IPS-20b (cell line): Measurements from ENCODE around the gene CHAC1.

Experiments used
- H3K27ac ChIP-seq: one replicate; pipeline ENCODE4 v1.5.1; 2013; ENCODE audit warnings: low read length
- H3K27me3 ChIP-seq: 2 replicates; pipeline ENCODE4 v1.6.1; 2013; ENCODE audit warnings: mild to moderate bottlenecking, low read length, inconsistent platforms; ENCODE audit not compliant: insufficient read depth
- H3K36me3 ChIP-seq: 2 replicates; pipeline ENCODE4 v1.6.1; 2013; ENCODE audit warnings: low read depth, mild to moderate bottlenecking, inconsistent platforms, low read length, moderate library complexity; ENCODE audit not compliant: insufficient read depth
- H3K4me1 ChIP-seq: 2 replicates; pipeline ENCODE4 v1.6.1; 2013; ENCODE audit warnings: mild to moderate bottlenecking, control low read depth, inconsistent platforms, low read length, moderate library complexity; ENCODE audit not compliant: insufficient read depth
- H3K4me3 ChIP-seq: 2 replicates; pipeline ENCODE4 v1.5.1; 2013; ENCODE audit warnings: mild to moderate bottlenecking, low read length, inconsistent platforms
- H3K9ac ChIP-seq: 2 replicates; pipeline ENCODE4 v1.6.1; 2013; ENCODE audit warnings: low read depth, mild to moderate bottlenecking, inconsistent platforms, low read length, moderate library complexity
- H3K9me3 ChIP-seq: 2 replicates; pipeline ENCODE4 v1.6.1; 2013; ENCODE audit warnings: mild to moderate bottlenecking, low read depth, low read length, inconsistent platforms; ENCODE audit not compliant: insufficient read depth

The CHAC1 gene

GRCh38 chr15:40926659-40927494 lies 26.4 kb upstream of the CHAC1 start:
- no peak overlapping the region for H3K9ac ChIP-seq
- no peaks in the 10 kb centered on the region for H3K36me3 ChIP-seq
- peaks cover 100% of the 10 kb centered on the region for H3K27me3 ChIP-seq
- H3K27ac ChIP-seq: no peak overlapping the region
- peak overlapping the region; percentile 53; the same call in 1 of the 2 replicates for H3K4me3 ChIP-seq
- H3K9me3 ChIP-seq: no peaks in the 10 kb centered on the region; the same call in 1 of the 2 replicates
- peaks cover 5% of the 10 kb centered on the region; the same call in 1 of the 2 replicates for H3K4me1 ChIP-seq

GRCh38 chr15:40927495-40927872 lies 25.8 kb upstream of the CHAC1 start:
- H3K9ac ChIP-seq: no peak overlapping the region

GRCh38 chr15:40927873-40928806 lies 25.1 kb upstream of the CHAC1 start:
- peaks cover 5% of the 10 kb centered on the region; the same call in 1 of the 2 replicates for H3K4me1 ChIP-seq
- H3K27ac ChIP-seq: no peak overlapping the region
- peak overlapping the region; percentile 70 for H3K4me3 ChIP-seq
- H3K27me3 ChIP-seq: peaks cover 100% of the 10 kb centered on the region
- H3K36me3 ChIP-seq: no peaks in the 10 kb centered on the region
- no peaks in the 10 kb centered on the region; the same call in 1 of the 2 replicates for H3K9me3 ChIP-seq
- H3K9ac ChIP-seq: no peak overlapping the region

More at GRCh38 chr15:40927495-40927872, 25.8 kb upstream of the CHAC1 start:
- no peak overlapping the region; the same call in 1 of the 2 replicates for H3K4me3 ChIP-seq
- H3K9me3 ChIP-seq: no peaks in the 10 kb centered on the region; the same call in 1 of the 2 replicates
- H3K36me3 ChIP-seq: no peaks in the 10 kb centered on the region
- no peak overlapping the region for H3K27ac ChIP-seq
- H3K27me3 ChIP-seq: peaks cover 100% of the 10 kb centered on the region
- peaks cover 5% of the 10 kb centered on the region; the same call in 1 of the 2 replicates for H3K4me1 ChIP-seq

GRCh38 chr15:40928821-40929659 lies 24.2 kb upstream of the CHAC1 start, which contains the start of gene DLL4:
DLL4 (plus strand) TSS chr15:40929340; CDS start chr15:40929669, 329 bp downstream.
- peaks cover 5% of the 10 kb centered on the region; the same call in 1 of the 2 replicates for H3K4me1 ChIP-seq
- peaks cover 99% of the 10 kb centered on the region for H3K27me3 ChIP-seq
- H3K9ac ChIP-seq: no peak within 1 kb of the TSS

GRCh38 chr15:40929660-40930429 lies 23.4 kb upstream of the CHAC1 start:
- Histone ChIP-seq H3K27ac (no peak overlapping the region), H3K9ac (no peak overlapping the region), H3K4me1 (peaks cover 5% of the 10 kb centered on the region; the same call in 1 of the 2 replicates), H3K4me3 (peak overlapping the region; percentile 70; the same call in 1 of the 2 replicates), H3K27me3 (peaks cover 99% of the 10 kb centered on the region), H3K36me3 (no peaks in the 10 kb centered on the region), H3K9me3 (no peaks in the 10 kb centered on the region; the same call in 1 of the 2 replicates)

More at GRCh38 chr15:40928821-40929659, 24.2 kb upstream of the CHAC1 start, which contains the start of gene DLL4:
- H3K27ac ChIP-seq: no peak within 1 kb of the TSS
- peak within 1 kb of the TSS; percentile 70 for H3K4me3 ChIP-seq
- H3K36me3 ChIP-seq: no peaks in the 10 kb centered on the region
- no peaks in the 10 kb centered on the region; the same call in 1 of the 2 replicates for H3K9me3 ChIP-seq

GRCh38 chr15:40930430-40931299 lies 22.6 kb upstream of the CHAC1 start:
- peaks cover 5% of the 10 kb centered on the region; the same call in 1 of the 2 replicates for H3K4me1 ChIP-seq
- H3K4me3 ChIP-seq: peak overlapping the region; percentile 70; the same call in 1 of the 2 replicates
- no peak overlapping the region for H3K9ac ChIP-seq
- peaks cover 99% of the 10 kb centered on the region for H3K27me3 ChIP-seq
- no peak overlapping the region for H3K27ac ChIP-seq
- no peaks in the 10 kb centered on the region; the same call in 1 of the 2 replicates for H3K9me3 ChIP-seq
- no peaks in the 10 kb centered on the region for H3K36me3 ChIP-seq

- no peaks in the 10 kb centered on the region for H3K36me3 ChIP-seq
- peak overlapping the region; percentile 70; the same call in 1 of the 2 replicates for H3K4me3 ChIP-seq
- peaks cover 99% of the 10 kb centered on the region for H3K27me3 ChIP-seq
- no peaks in the 10 kb centered on the region; the same call in 1 of the 2 replicates for H3K9me3 ChIP-seq
- H3K9ac ChIP-seq: no peak overlapping the region
- peaks cover 5% of the 10 kb centered on the region; the same call in 1 of the 2 replicates for H3K4me1 ChIP-seq
- no peak overlapping the region for H3K27ac ChIP-seq
Observed at GRCh38 chr15:40931300-40932142, 21.8 kb upstream of the CHAC1 start.

GRCh38 chr15:40932156-40932555 lies 21.1 kb upstream of the CHAC1 start:
- H3K36me3 ChIP-seq: no peaks in the 10 kb centered on the region
- no peak overlapping the region for H3K9ac ChIP-seq
- peaks cover 5% of the 10 kb centered on the region; the same call in 1 of the 2 replicates for H3K4me1 ChIP-seq
- no peak overlapping the region for H3K4me3 ChIP-seq
- no peak overlapping the region for H3K27ac ChIP-seq
- H3K9me3 ChIP-seq: no peaks in the 10 kb centered on the region
- H3K27me3 ChIP-seq: peaks cover 95% of the 10 kb centered on the region
